NCI-H1930 (cell line): ENCODE results near the gene CES3.

Experiments
- DNase-seq, 2 experiments: peaks; one replicate each; lab custom pipeline; 2025; lab: John Stamatoyannopoulos, UW

The CES3 gene, protein sequence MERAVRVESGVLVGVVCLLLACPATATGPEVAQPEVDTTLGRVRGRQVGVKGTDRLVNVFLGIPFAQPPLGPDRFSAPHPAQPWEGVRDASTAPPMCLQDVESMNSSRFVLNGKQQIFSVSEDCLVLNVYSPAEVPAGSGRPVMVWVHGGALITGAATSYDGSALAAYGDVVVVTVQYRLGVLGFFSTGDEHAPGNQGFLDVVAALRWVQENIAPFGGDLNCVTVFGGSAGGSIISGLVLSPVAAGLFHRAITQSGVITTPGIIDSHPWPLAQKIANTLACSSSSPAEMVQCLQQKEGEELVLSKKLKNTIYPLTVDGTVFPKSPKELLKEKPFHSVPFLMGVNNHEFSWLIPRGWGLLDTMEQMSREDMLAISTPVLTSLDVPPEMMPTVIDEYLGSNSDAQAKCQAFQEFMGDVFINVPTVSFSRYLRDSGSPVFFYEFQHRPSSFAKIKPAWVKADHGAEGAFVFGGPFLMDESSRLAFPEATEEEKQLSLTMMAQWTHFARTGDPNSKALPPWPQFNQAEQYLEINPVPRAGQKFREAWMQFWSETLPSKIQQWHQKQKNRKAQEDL

DNA sequence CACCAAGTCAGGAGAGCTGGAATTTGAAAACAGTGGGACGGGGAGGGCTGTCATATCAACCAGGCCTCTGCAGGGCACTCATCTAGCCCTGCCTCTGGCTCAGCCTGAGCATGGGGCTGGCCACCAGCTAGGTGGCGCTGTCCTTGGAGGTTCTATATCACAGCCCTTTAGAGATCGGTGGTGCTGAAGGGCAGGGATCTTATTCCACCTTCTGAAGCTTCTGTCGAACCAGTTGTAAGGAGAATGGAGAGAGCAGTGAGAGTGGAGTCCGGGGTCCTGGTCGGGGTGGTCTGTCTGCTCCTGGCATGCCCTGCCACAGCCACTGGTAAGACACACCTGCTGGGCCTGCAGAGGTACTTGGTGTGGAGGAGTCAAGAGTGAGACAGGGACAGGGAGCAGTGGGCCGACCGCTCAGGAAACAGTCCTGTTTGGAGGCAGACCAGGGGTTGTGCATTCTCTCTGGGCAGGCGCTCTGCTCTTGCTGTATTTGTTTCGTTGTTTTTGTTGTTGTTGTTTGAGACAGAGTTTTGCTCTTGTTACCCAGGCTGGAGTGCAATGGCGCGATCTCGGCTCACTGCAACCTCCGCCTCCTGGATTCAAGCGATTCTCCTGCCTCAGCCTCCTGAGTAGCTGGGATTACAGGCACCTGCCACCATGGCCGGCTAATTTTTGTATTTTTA is at the start of gene CES3:
Gene CES3, plus strand, starts transcription at position 202 of the 680 bp plus-strand sequence. Its CDS starts 42 bp downstream, at position 244.
- DNase-seq, result peak; percentile 17 to 50

- DNase-seq, result no peak
Observed at GRCh38 chr16:66911801-66912200, 49.3 kb upstream of the CES3 start.

DNA sequence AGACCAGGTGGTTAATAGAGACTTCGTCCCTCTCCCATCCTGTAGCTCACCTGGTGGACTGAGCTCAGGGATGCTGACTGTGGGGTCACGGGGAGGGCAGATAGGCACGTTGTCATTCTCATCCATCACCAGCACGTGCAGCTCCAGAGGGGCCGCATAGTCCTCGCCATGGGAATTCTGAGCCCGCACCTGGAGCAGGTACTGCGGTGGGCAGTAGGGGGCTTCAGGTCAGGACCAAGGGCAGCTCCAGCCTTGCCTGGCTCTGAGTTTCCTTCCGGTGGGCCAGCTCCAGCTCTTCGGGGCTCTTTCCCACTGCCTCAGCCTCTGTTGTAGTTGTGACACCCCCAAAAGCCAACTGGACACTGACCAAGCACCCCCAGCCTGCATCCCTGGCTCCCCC is 48.0 kb upstream of the CES3 start:
- no peak for DNase-seq

DNA sequence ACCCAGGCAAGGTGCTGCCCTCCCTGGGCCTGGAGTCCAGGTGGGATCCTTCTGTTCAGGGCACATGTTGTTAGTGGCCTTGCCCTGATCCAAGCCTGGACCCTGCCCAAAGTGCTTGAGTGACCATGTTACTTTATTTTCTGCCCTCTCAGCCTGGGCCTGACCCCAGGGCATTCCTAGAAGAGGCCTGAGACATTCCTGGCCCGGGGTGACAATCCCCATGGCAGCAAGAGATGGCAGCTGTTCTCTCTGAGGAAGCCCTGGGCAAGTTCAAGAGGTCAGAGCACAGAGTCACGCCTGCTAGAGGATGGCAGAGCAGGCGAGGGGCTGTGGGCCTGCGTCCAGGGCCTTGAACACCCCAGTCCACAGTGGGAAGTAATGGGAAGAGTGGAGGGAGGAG is 47.4 kb upstream of the CES3 start:
- no peak for DNase-seq

- DNase-seq, result no peak
Observed at GRCh38 chr16:66914541-66914940, 46.5 kb upstream of the CES3 start.

DNA sequence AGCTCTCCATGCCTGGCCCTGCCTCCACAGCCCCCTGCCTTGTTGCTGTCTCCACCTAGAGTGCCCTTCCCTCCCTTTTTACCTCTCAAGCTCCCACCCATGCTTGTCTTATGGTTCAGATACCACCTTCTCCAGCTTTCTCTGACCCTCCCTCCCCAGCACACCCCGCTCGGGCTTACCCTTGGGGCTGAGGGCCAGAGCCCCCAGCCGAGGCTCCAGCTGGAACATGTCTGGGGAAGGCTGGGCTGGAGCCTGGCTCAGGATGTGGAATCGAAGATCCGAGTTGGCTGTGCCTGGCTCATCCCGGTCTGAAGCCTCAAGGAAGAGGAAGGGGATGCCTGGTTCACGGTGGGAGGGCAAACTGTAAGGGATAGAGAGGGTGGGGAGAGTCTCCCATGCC is 46.0 kb upstream of the CES3 start:
- no peak for DNase-seq

DNA sequence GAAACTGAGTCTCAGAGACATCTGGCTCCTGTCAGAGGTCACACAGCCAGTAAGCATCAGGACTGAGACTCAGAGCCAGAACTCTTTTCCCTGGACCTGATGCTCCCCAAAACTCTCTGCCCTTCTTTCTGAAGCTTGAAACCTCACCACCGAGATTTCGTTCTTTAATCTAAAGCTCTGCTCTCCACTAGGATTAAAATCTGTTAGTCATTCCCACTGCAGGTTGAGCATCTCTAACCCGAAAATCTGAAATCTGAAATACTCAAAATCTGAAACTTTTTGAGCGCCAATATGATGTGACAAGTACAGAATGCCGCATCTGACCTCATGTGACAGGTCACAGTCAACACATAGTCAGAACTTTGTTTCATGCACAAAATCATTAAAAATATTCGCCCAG is 44.5 kb upstream of the CES3 start:
- DNase-seq, result no peak

DNA sequence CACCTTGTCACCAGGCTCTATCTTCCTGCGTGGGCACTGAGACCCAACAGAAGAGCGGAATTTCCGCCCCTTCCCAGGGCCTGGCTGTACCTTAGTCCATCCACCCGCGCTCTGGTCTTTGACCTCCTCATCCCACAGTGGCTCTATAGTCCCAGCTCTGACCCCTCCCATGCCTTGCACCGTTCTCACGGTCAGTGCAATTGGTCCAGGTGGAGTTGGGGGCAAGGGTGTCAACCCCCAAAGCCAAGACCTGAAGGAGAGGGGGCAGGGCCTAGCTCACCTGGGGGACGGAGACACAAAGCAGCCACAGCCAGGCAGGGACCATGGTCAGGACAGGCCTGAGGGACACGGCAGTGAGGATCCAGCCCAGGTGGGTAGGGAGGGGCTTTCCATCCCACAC is 43.3 kb upstream of the CES3 start:
- DNase-seq, result no peak

DNA sequence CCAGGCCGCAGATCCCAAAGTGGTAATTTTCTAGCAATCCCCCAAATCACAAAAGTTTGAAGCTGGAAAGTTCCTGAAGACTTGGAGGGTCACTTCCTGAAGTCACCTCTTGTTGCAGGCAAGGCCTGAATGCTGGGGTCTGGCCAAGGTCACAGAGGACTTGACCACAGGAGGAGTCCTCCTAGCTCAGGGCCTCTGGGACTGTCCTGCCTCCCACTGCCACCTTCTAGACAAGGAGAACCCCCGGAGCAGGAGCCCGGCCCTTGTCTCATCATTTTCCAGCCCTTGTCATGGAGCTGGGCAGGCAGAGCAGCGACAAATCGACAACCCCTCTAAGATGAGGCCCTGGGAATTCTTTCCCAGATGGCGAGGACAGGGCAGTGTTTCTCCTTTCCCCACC is 42.7 kb upstream of the CES3 start:
- DNase-seq, result no peak

DNA sequence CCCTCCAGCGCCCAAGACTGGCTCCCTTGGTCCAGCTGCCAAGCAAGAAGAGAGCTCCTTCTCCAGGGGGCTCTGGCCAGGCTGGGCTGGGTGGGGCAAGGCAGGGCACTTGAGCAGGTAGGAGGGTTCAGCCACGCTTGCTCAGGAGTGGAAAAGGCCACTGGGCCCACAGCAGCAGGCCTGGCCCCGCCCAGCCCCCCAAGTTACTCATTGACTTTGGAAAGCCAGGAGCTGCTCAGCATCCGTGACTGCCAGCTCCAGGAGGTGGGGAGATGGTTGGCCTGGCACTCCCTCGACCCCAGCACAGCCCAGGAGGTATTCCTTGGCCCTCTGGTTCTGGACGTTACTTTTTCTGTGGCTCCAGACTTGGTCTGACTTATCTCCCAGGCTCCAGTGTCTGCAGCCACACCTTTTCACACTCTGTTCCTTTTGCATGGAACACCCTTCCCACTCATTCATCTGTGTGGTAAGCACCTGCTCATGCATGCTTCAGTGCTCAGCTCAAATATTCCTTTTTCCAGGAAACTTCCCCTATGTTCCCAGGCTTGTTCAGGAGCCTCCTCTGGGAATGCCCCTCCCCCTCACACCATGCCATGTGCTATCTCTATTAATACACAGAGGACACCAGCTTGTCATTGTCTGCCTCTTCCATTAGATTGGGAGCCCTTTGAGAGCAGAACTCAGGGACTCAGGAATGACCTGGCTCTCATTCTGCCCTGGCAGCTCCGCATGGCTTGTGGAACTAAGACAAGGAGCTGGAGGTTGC is 42.1 kb upstream of the CES3 start, which contains the start of gene CDH16:
Gene CDH16, minus strand, starts transcription at position 83 of the 766 bp plus-strand sequence. CDS start 820 bp downstream, outside the sequence.
- DNase-seq, result no peak

- no peak for DNase-seq
Observed at GRCh38 chr16:66919569-66920298, 41.3 kb upstream of the CES3 start.

GRCh38 chr16:66920299-66920590 is 40.8 kb upstream of the CES3 start:
- DNase-seq, result no peak

GRCh38 chr16:66920924-66921680 is 40.0 kb upstream of the CES3 start:
- no peak for DNase-seq

GRCh38 chr16:66921729-66922450 is 39.2 kb upstream of the CES3 start:
- DNase-seq, result no peak

GRCh38 chr16:66923247-66923731 is 37.8 kb upstream of the CES3 start:
- DNase-seq, result no peak

GRCh38 chr16:66923866-66924265 is 37.2 kb upstream of the CES3 start:
- no peak for DNase-seq

DNA sequence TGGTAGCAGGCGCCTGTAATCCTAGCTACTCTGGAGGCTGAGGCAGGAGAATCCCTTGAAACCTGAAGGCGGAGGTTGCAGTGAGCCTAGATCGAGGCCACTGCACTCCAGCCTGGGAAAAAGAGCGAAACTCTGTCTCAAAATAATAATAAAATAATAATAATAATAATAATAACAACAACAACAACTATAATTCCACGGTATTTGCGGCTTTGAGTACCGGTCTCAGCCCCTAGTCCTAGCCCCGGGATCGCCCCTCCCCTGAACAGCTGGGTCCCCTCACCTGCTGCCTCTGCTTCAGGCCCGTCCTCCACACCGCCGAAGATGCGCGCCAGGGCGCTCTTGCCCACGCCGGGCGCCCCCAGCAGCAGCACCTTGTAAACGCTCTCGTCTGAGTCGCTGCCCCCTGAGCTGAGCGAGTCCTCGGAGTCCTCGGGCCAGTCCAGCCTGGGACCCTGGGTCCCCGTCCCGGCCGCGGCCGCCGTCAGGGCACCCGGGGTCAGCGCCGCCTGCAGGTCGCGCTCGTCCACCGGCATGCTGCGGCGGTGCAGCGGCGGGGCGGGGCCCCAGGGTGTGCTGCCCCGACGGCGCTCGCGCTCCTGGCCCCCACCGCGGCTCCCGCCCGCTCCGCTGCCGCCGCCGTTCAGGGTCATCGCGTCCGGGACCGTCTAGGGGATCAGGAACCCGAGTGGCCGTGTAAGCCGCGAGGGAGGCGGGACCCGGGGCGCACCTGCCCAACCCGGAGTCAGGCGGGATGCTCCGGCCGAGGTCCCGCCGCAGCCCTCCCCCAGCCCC is 36.3 kb upstream of the CES3 start:
- peak in 1 of 2 experiments; percentile 38 for DNase-seq

DNA sequence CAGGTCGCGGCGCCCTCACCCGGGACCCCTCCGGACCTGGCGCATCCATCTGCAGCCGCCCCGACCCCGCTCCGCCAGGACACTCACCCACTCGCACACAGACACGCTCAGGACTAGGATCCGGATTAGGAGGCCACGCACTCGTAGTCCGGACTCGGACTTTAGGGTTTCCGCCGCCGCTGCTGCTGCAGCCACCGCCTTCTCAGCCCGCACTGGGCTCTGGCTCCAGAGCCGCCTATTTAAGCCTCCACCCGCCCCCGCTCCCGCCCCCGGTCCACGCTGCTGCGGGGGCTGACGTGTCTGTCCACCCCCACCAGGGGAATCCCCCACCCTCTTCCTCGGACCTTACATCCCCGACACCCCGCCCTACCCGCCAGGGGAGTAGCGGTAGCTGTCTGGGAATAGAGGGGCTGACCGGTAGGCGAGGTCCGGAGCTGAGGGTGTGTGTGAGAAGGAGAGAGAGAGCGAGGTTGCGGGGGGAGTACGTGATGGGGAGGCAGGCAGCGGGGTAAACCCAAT is 35.7 kb upstream of the CES3 start, which contains the start of gene RRAD:
Gene RRAD, minus strand, starts transcription at position 214 of the 519 bp plus-strand sequence. CDS start 356 bp downstream, outside the sequence.
- no peak for DNase-seq
